CD14-positive monocyte (primary cell): ENCODE data around the gene AKR1C8. TPM values are rescaled to one million over a fixed set of nuclear protein-coding genes. Genes with fewer than 3 reads are reported as not detected.

Source experiments
- DNase-seq, 3 donors: peaks; one replicate each; pipeline ENCODE4 v3.0.0-alpha.2; 2011 to 2022
- H2AFZ ChIP-seq: 2 replicates; pipeline ENCODE4 v1.6.0; 2012; ENCODE audit warnings: mild to moderate bottlenecking, low read depth, low read length, inconsistent platforms; ENCODE audit not compliant: insufficient read depth, poor library complexity, severe bottlenecking
- H3K27ac ChIP-seq, 2 donors: 1 replicate in 1 of 2; 2 replicates in 1 of 2; pipeline ENCODE4 v1.5.1; 2012 to 2013; ENCODE audit warnings: low read length in 2 of 2, control low read depth in 1 of 2, inconsistent platforms in 1 of 2, low read depth in 1 of 2, mild to moderate bottlenecking in 1 of 2
- H3K27me3 ChIP-seq, 2 donors: one replicate each; pipeline versions ENCODE4 v1.6.0 to v1.6.1; 2011 to 2013; ENCODE audit warnings: low read length in 2 of 2; ENCODE audit not compliant: control insufficient read depth in 2 of 2, insufficient read depth in 2 of 2
- H3K36me3 ChIP-seq, 2 donors: replicated peaks in 1 of 2; 1 replicate in 1 of 2; 2 replicates in 1 of 2; pipeline versions ENCODE4 v1.5.1 to v1.6.1; 2012 to 2013; ENCODE audit warnings: low read length in 2 of 2, control low read depth in 1 of 2, inconsistent platforms in 1 of 2, mild to moderate bottlenecking in 1 of 2; ENCODE audit not compliant: insufficient read depth in 2 of 2, control insufficient read depth in 1 of 2
- H3K4me1 ChIP-seq, 2 donors: 1 replicate in 1 of 2; 2 replicates in 1 of 2; pipeline versions ENCODE4 v1.5.1 to v1.6.1; 2012 to 2013; ENCODE audit warnings: low read length in 2 of 2, control low read depth in 1 of 2, inconsistent platforms in 1 of 2, mild to moderate bottlenecking in 1 of 2, moderate library complexity in 1 of 2; ENCODE audit not compliant: insufficient read depth in 2 of 2, control insufficient read depth in 1 of 2
- H3K4me2 ChIP-seq: replicated peaks from 2 replicates; pipeline ENCODE3; 2012; ENCODE audit warnings: low read length, moderate library complexity, mild to moderate bottlenecking; ENCODE audit not compliant: poor library complexity, severe bottlenecking; ENCODE audit errors: extremely low read depth
- H3K4me3 ChIP-seq, 3 experiments: fragments of 200-600 bp in 1 of 3; sonication (generic) in 1 of 3; replicated peaks in 1 of 3; 1 replicate in 2 of 3; 2 replicates in 1 of 3; pipeline ENCODE4 v1.5.1; 2011 to 2013; ENCODE audit warnings: low read length in 3 of 3, mild to moderate bottlenecking in 3 of 3, control low read depth in 2 of 3, low read depth in 2 of 3, inconsistent platforms in 1 of 3, moderate library complexity in 1 of 3
- H3K79me2 ChIP-seq: 2 replicates; pipeline ENCODE4 v1.6.0; 2012; ENCODE audit warnings: mild to moderate bottlenecking, control low read depth, inconsistent platforms, low read length, moderate library complexity; ENCODE audit not compliant: insufficient read depth
- H3K9ac ChIP-seq: 2 replicates; pipeline ENCODE4 v1.6.0; 2017; ENCODE audit warnings: low read length, mild to moderate bottlenecking; ENCODE audit not compliant: insufficient read depth, poor library complexity, severe bottlenecking
- H3K9me3 ChIP-seq, 2 donors: replicated peaks in 1 of 2; 1 replicate in 1 of 2; 2 replicates in 1 of 2; pipeline versions ENCODE4 v1.5.1 to v1.6.1; 2012 to 2013; ENCODE audit warnings: low read length in 2 of 2, control low read depth in 1 of 2; ENCODE audit not compliant: control insufficient read depth in 1 of 2, insufficient read depth in 1 of 2
- H4K20me1 ChIP-seq: 2 replicates; pipeline ENCODE4 v1.6.0; 2012; ENCODE audit warnings: mild to moderate bottlenecking, low read length, control low read depth, moderate library complexity; ENCODE audit not compliant: insufficient read depth
- H3K27ac Mint-ChIP-seq, 7 donors: one replicate each; pipeline ENCODE4 v1.8.0; 2020; ENCODE audit warnings: mild to moderate bottlenecking in 7 of 7, mixed read lengths in 7 of 7, moderate library complexity in 6 of 7, inconsistent platforms in 2 of 7
- H3K27me3 Mint-ChIP-seq, 3 donors: one replicate each; pipeline ENCODE4 v1.8.0; 2021 to 2022; ENCODE audit warnings: low read depth in 3 of 3, mild to moderate bottlenecking in 3 of 3, mixed read lengths in 3 of 3, moderate library complexity in 3 of 3, inconsistent platforms in 1 of 3
- H3K36me3 Mint-ChIP-seq, 2 donors: one replicate each; pipeline ENCODE4 v1.8.0; 2020; ENCODE audit warnings: mixed read lengths in 2 of 2, inconsistent platforms in 1 of 2, mild to moderate bottlenecking in 1 of 2
- H3K4me1 Mint-ChIP-seq: one replicate; pipeline ENCODE4 v1.8.0; 2020; ENCODE audit warnings: mild to moderate bottlenecking, mixed read lengths
- H3K4me3 Mint-ChIP-seq, 2 donors: one replicate each; pipeline ENCODE4 v1.8.0; 2020; ENCODE audit warnings: mild to moderate bottlenecking in 2 of 2, mixed read lengths in 2 of 2, moderate library complexity in 1 of 2
- H3K9me3 Mint-ChIP-seq, 7 donors: one replicate each; pipeline ENCODE4 v1.8.0; 2020 to 2022; ENCODE audit warnings: mixed read lengths in 7 of 7, mild to moderate bottlenecking in 6 of 7, moderate library complexity in 6 of 7, inconsistent platforms in 2 of 7
- WGBS: methylation state at CpG from one replicate; pipeline ENCODE4 v1.1.5; 2013; ENCODE audit warnings: missing lambda C conversion rate; ENCODE audit not compliant: insufficient coverage; 5-methylcytosine and 5-hydroxymethylcytosine counted together
- intact Hi-C, 2 donors: fragments of 100-400 bp; cut with micrococcal nuclease; formaldehyde crosslinking; loops; one replicate each; pipeline versions ENCODE4 v1.15.0 to v1.15.1; 2023
- polyA plus RNA-seq, 3 donors: library from polyadenylated mRNA; depleted of rRNA in 1 of 3; unstranded in 2 of 3; stranded (reverse) in 1 of 3; fragments of 300-500 nt in 2 of 3; fragments of >200 nt in 1 of 3; fragmentation: Illumina TruSeq in 2 of 3; gene quantifications; 1 replicate in 2 of 3; 2 replicates in 1 of 3; pipeline ENCODE4 v1.2.3, GENCODE V29; 2012 to 2021
- TF ChIP-seq, protein P1 (sequence below): fragments of 200-600 bp; IDR thresholded peaks from one replicate; pipeline ENCODE4 v1.8.0; 2022; ENCODE audit warnings: antibody characterized with exemption, mild to moderate bottlenecking

The AKR1C8 gene
- polyA plus RNA-seq, 3 donors, result not detected

DNA sequence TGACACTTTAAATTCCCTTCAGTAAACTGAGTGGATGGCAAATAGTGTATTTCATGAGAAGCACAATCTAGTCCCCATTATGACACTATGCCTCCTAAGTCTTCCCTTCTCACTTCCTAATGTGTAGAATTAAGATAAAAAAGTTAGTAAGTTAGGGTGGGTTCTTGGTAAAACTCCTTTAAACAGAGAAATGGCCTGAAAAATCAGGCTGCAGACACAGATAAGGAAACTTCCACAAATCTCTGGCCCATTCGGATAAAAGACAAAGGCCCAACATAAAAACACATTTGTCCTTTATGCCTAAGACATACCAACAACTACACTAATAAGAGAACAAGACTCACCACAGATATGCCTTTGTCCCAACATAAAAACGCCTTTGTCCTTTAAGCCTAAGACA is 21.5 kb downstream of the AKR1C8 start:
- H3K9me3 Mint-ChIP-seq, result peaks cover 31 to 77% (median 66%) of the 10 kb centered on the region in 7 donors

DNA sequence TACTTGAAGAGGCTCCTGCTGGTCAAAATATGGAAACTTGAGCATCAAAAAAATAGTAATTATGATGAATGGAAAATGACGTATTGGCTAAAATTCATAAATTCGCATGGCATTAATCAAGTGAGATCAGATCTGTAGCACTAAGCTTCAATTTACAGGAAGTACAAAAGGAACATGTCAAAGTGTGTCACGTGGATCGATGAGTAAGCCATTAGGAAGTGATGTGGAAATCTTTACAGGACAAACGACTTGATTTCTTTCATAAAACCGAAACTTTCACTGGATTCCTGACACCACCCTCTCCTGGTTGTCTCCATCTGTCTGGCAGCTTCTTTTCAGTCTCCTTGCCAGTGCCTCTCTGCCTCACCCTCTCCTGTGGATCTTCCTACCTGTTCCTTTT is 25.8 kb downstream of the AKR1C8 start:
- no peak overlapping the region for H3K9ac ChIP-seq
- peak overlapping the region in 4 of 7 donors; percentile 12 to 82 (median 30) for H3K27ac Mint-ChIP-seq
- peak; percentile 33 to 68 (median 52) for DNase-seq
- H3K79me2 ChIP-seq, result no peaks in the 10 kb centered on the region
- H3K9me3 ChIP-seq, result peaks cover 29 to 49% of the 10 kb centered on the region in 2 donors
- no peak overlapping the region for H2AFZ ChIP-seq
- intact Hi-C loops, result no loop called here
- H3K4me1 ChIP-seq, result peaks cover 0 to 4% of the 10 kb centered on the region in 2 donors
- no peak overlapping the region for H3K27ac ChIP-seq
- 91% methylated on average over 2 of the region's 6 CpGs for WGBS
- TF ChIP-seq, protein P1, sequence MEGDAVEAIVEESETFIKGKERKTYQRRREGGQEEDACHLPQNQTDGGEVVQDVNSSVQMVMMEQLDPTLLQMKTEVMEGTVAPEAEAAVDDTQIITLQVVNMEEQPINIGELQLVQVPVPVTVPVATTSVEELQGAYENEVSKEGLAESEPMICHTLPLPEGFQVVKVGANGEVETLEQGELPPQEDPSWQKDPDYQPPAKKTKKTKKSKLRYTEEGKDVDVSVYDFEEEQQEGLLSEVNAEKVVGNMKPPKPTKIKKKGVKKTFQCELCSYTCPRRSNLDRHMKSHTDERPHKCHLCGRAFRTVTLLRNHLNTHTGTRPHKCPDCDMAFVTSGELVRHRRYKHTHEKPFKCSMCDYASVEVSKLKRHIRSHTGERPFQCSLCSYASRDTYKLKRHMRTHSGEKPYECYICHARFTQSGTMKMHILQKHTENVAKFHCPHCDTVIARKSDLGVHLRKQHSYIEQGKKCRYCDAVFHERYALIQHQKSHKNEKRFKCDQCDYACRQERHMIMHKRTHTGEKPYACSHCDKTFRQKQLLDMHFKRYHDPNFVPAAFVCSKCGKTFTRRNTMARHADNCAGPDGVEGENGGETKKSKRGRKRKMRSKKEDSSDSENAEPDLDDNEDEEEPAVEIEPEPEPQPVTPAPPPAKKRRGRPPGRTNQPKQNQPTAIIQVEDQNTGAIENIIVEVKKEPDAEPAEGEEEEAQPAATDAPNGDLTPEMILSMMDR, result no peak
- no peaks in the 10 kb centered on the region for H3K27me3 Mint-ChIP-seq
- peaks cover 9% of the 10 kb centered on the region for H3K4me1 Mint-ChIP-seq
- no peaks in the 10 kb centered on the region for H3K36me3 ChIP-seq
- no peaks in the 10 kb centered on the region for H3K36me3 Mint-ChIP-seq
- peak overlapping the region in 1 of 2 donors; percentile 8 for H3K4me3 Mint-ChIP-seq
- no peak overlapping the region for H3K4me2 ChIP-seq
- no peaks in the 10 kb centered on the region for H4K20me1 ChIP-seq
- no peak overlapping the region for H3K4me3 ChIP-seq
- H3K27me3 ChIP-seq, result no peaks in the 10 kb centered on the region
- H3K9me3 Mint-ChIP-seq, result peaks cover 15 to 47% (median 41%) of the 10 kb centered on the region in 7 donors

More for the DNA sequence above, 21.5 kb downstream of the AKR1C8 start:
- peaks cover 33 to 73% of the 10 kb centered on the region in 2 donors for H3K9me3 ChIP-seq
- H2AFZ ChIP-seq, result no peak overlapping the region
- peaks cover 9% of the 10 kb centered on the region for H3K4me1 Mint-ChIP-seq
- no peak overlapping the region for H3K27ac ChIP-seq
- H3K4me1 ChIP-seq, result peaks cover 0 to 4% of the 10 kb centered on the region in 2 donors
- intact Hi-C loops, result no loop called here
- WGBS, result 78% methylated on average over 1 of the region's 2 CpGs
- H3K79me2 ChIP-seq, result no peaks in the 10 kb centered on the region
- H3K36me3 Mint-ChIP-seq, result no peaks in the 10 kb centered on the region
- no peaks in the 10 kb centered on the region for H3K36me3 ChIP-seq
- no peak overlapping the region for H3K27ac Mint-ChIP-seq
- no peaks in the 10 kb centered on the region for H3K27me3 Mint-ChIP-seq
- H4K20me1 ChIP-seq, result no peaks in the 10 kb centered on the region
- DNase-seq, result no peak
- TF ChIP-seq, protein P1, result no peak
- no peak overlapping the region for H3K4me2 ChIP-seq
- H3K4me3 Mint-ChIP-seq, result no peak overlapping the region
- H3K9ac ChIP-seq, result no peak overlapping the region
- no peak overlapping the region for H3K4me3 ChIP-seq
- H3K27me3 ChIP-seq, result no peaks in the 10 kb centered on the region
